Endothelial cell of umbilical vein (primary cell): Measurements from ENCODE around the gene IER5.

ENCODE experiments used
- CTCF ChIP-seq, 2 donors: IDR thresholded peaks; 1 replicate in 1 of 2; 2 replicates in 1 of 2; pipeline ENCODE4 v1.5.1; 2011; ENCODE audit warnings: low read length in 2 of 2, mild to moderate bottlenecking in 2 of 2, moderate library complexity in 2 of 2, control low read depth in 1 of 2, inconsistent platforms in 1 of 2, low read depth in 1 of 2; ENCODE audit not compliant: insufficient read depth in 1 of 2; ENCODE audit errors: extremely low read depth in 1 of 2
- EZH2 ChIP-seq: IDR thresholded peaks from 2 replicates; pipeline ENCODE4 v1.6.1; 2012; ENCODE audit warnings: borderline replicate concordance, low read depth, mild to moderate bottlenecking, moderate library complexity, low read length, inconsistent platforms; ENCODE audit not compliant: severe bottlenecking
- FOS ChIP-seq: IDR thresholded peaks from 2 replicates; pipeline ENCODE4 v1.6.1; 2011; ENCODE audit warnings: mild to moderate bottlenecking, low read length, moderate library complexity, borderline replicate concordance; ENCODE audit not compliant: insufficient read depth
- JUN ChIP-seq: IDR thresholded peaks from 2 replicates; pipeline ENCODE4 v1.6.1; 2011; ENCODE audit warnings: borderline replicate concordance, low read depth; ENCODE audit not compliant: insufficient read length, insufficient read depth
- MAX ChIP-seq: IDR thresholded peaks from 2 replicates; pipeline ENCODE4 v1.6.1; 2011; ENCODE audit not compliant: insufficient read depth, insufficient read length
- MYC ChIP-seq: IDR thresholded peaks from one replicate; pipeline ENCODE4 v1.6.1; 2011; ENCODE audit warnings: mild to moderate bottlenecking, low read depth, low read length
- POLR2A ChIP-seq: IDR thresholded peaks from 2 replicates; pipeline ENCODE4 v1.6.1; 2012; ENCODE audit warnings: low read depth, mild to moderate bottlenecking, control low read depth, low read length
- POLR2AphosphoS5 ChIP-seq: IDR thresholded peaks from 2 replicates; pipeline ENCODE4 v1.6.1; 2012; ENCODE audit warnings: low read depth, mild to moderate bottlenecking, control low read depth, low read length, moderate library complexity; ENCODE audit not compliant: insufficient read depth

GRCh38 chr1:181129771-181130606, 41.5 kb downstream of the IER5 start:
- TF ChIP-seq CTCF (IDR thresholded peaks at IDR 0.05; ENCODE audit: extremely low read depth in 1 of 2, insufficient read depth in 1 of 2, low read depth in 1 of 2, low read length in 2 of 2), result no peak
- TF ChIP-seq POLR2A, result no peak
- no peak for TF ChIP-seq MYC
- no peak for TF ChIP-seq MAX
- no peak for TF ChIP-seq POLR2AphosphoS5
- TF ChIP-seq EZH2, result no peak
- no peak for TF ChIP-seq JUN
- TF ChIP-seq FOS, result no peak
